ENCODE results near the gene CCDC127.

DNA sequence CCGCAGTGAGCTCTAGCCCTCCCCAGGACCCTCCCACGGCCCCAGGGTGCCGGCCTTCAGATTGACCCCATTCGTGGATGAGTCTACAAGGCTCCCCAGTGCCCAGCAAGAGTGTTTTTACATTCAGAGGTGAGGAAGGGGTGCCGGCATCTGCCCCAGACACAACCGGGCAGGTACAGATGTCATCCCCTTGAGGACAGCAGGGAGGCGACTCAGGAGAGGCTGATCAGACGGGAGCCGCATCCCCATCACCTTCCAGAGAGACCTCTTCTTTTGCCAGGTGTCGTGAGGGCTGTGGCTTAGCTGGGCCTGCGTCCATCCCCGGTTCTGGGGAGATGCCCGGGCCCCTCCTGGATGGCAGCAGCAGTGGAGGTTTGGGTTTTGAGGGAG is 30.9 kb downstream of the CCDC127 start:
- TF ChIP-seq POLR2A (IDR thresholded peaks at IDR 0.05; ENCODE audit: low read depth, low read length): no peak
- TF ChIP-seq CTCF (IDR thresholded peaks at IDR 0.05; ENCODE audit: extremely low read depth in 1 of 2, insufficient read depth in 1 of 2, low read depth in 1 of 2, low read length in 2 of 2): no peak
- no peak for TF ChIP-seq GATA2 (IDR thresholded peaks at IDR 0.05; ENCODE audit: insufficient read depth, insufficient read length, low read depth, low read length)

Data from endothelial cell of umbilical vein (primary cell).